ENCODE measurements around the gene ANXA9.

DNA sequence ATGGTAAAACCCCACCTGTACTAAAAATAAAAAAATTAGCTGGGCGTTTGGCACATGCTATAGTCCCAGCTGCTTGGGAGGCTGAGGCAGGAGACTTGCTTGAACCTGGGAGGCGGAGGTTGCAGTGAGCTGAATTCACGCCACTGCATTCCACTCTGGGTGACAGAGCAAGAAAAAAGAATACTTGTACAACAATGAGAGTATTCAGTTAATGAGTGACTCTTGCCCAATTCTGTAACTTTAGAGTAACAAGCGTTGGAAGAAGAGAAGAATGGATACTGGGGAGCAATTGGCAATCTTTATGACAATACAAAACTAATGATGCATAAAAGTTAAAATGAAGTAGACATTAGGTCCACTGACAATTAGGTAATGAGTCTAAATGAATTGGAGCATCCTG is 10.5 kb downstream of the ANXA9 start:
- TF ChIP-seq, protein P1, sequence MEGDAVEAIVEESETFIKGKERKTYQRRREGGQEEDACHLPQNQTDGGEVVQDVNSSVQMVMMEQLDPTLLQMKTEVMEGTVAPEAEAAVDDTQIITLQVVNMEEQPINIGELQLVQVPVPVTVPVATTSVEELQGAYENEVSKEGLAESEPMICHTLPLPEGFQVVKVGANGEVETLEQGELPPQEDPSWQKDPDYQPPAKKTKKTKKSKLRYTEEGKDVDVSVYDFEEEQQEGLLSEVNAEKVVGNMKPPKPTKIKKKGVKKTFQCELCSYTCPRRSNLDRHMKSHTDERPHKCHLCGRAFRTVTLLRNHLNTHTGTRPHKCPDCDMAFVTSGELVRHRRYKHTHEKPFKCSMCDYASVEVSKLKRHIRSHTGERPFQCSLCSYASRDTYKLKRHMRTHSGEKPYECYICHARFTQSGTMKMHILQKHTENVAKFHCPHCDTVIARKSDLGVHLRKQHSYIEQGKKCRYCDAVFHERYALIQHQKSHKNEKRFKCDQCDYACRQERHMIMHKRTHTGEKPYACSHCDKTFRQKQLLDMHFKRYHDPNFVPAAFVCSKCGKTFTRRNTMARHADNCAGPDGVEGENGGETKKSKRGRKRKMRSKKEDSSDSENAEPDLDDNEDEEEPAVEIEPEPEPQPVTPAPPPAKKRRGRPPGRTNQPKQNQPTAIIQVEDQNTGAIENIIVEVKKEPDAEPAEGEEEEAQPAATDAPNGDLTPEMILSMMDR (IDR thresholded peaks at IDR 0.05) = no peak
- TF ChIP-seq POLR2AphosphoS5 (IDR thresholded peaks at IDR 0.05; ENCODE audit: low read depth, low read length) (no peak), SIN3A (IDR thresholded peaks at IDR 0.05; ENCODE audit: borderline replicate concordance, insufficient read depth, low read depth, low read length) (no peak)

All from Panc1 (cell line).